ENCODE results near the gene GNG14. TPM values are rescaled to one million over a fixed set of nuclear protein-coding genes. Genes with fewer than 3 reads are reported as not detected.
A peak's percentile ranks its signal among the peaks of the same experiment; 100 is the strongest.

Gene GNG14
- total and polyA plus RNA-seq, 2 of the 13 experiments (the other 11 are each of a cell fraction or from before 2014, with no cell fraction given), result not detected

- no peak for TF ChIP-seq SMAD3 (CRISPR knock-in tag; IDR thresholded peaks at IDR 0.05)
- TF ChIP-seq ZNF800 (CRISPR knock-in tag; IDR thresholded peaks at IDR 0.05), result 0 out of 2 replicates have a peak, but pooled peaks have one; percentile 12
- no peak for TF ChIP-seq NCOA5 (CRISPR knock-in tag; IDR thresholded peaks at IDR 0.05)
- TF ChIP-seq SMARCE1 (IDR thresholded peaks at IDR 0.05; ENCODE audit: borderline replicate concordance), result no peak
- no peak for TF ChIP-seq CBX5 (CRISPR knock-in tag; IDR thresholded peaks at IDR 0.05; ENCODE audit: borderline replicate concordance)
- TF ChIP-seq ZGPAT (CRISPR knock-in tag; IDR thresholded peaks at IDR 0.05), result peak; percentile 57; the same call in 1 of the 2 replicates
- no peak for TF ChIP-seq SMYD3 (CRISPR knock-in tag; IDR thresholded peaks at IDR 0.05)
- TF ChIP-seq AHDC1 (CRISPR knock-in tag; IDR thresholded peaks at IDR 0.05; ENCODE audit: borderline replicate concordance), result no peak
- no peak for TF ChIP-seq PTBP1 (IDR thresholded peaks at IDR 0.05; ENCODE audit: low read depth, low read length, poor library complexity, severe bottlenecking)
- peak; percentile 82 for TF ChIP-seq PHF5A (CRISPR knock-in tag; IDR thresholded peaks at IDR 0.05; ENCODE audit: low read depth, unreplicated experiment)
- TF ChIP-seq ZNF788 (CRISPR knock-in tag; IDR thresholded peaks at IDR 0.05; ENCODE audit: borderline replicate concordance), result peak; percentile 76; the same call in 1 of the 2 replicates
- TF ChIP-seq TFAP4 (IDR thresholded peaks at IDR 0.05; ENCODE audit: borderline replicate concordance, low read depth), result peak; percentile 40; the same call in 1 of the 2 replicates
- TF ChIP-seq HNF4G (IDR thresholded peaks at IDR 0.05; ENCODE audit: borderline replicate concordance, low read depth, low read length), result no peak
- no peak for TF ChIP-seq HNF4G (CRISPR knock-in tag; IDR thresholded peaks at IDR 0.05; ENCODE audit: borderline replicate concordance, low read depth)
- TF ChIP-seq MIER2 (CRISPR knock-in tag; IDR thresholded peaks at IDR 0.05), result no peak; the same call in 1 of the 2 replicates
- no peak for TF ChIP-seq ZFY (CRISPR knock-in tag; IDR thresholded peaks at IDR 0.05)
- no peak for TF ChIP-seq MTA3 (CRISPR knock-in tag; IDR thresholded peaks at IDR 0.05)
- TF ChIP-seq PAF1 (CRISPR knock-in tag; IDR thresholded peaks at IDR 0.05), result no peak
- no peak for TF ChIP-seq ZIK1 (CRISPR knock-in tag; IDR thresholded peaks at IDR 0.05; ENCODE audit: borderline replicate concordance, low read depth)
These were observed 35.0 kb downstream of the GNG14 start (continued) for GRCh38 chr19:12722566-12723380.
